Sigmoid colon (tissue), 4 donors: ENCODE results near the gene FSTL1.

ENCODE experiments used
- CTCF ChIP-seq, 4 experiments: fragments of 450-650 bp in 3 of 4; fragments of 200-600 bp in 1 of 4; IDR thresholded peaks; one replicate each; pipeline ENCODE4 v1.5.1; 2016 to 2019; ENCODE audit warnings: antibody characterized with exemption in 4 of 4, mild to moderate bottlenecking in 3 of 4, moderate library complexity in 2 of 4
- EP300 ChIP-seq, 4 donors: sonication (generic); formaldehyde crosslinking; IDR thresholded peaks; one replicate each; pipeline ENCODE4 v1.6.1; 2017; ENCODE audit warnings: antibody characterized with exemption in 4 of 4
- POLR2A ChIP-seq, 2 donors: fragments of 450-650 bp; IDR thresholded peaks; one replicate each; pipeline ENCODE4 v1.6.1; 2016; ENCODE audit warnings: antibody characterized with exemption in 2 of 2, mild to moderate bottlenecking in 2 of 2, moderate library complexity in 2 of 2
- POLR2AphosphoS5 ChIP-seq, 4 donors: sonication (generic); formaldehyde crosslinking; IDR thresholded peaks; one replicate each; pipeline ENCODE4 v1.6.1; 2017; ENCODE audit warnings: antibody characterized with exemption in 4 of 4

DNA sequence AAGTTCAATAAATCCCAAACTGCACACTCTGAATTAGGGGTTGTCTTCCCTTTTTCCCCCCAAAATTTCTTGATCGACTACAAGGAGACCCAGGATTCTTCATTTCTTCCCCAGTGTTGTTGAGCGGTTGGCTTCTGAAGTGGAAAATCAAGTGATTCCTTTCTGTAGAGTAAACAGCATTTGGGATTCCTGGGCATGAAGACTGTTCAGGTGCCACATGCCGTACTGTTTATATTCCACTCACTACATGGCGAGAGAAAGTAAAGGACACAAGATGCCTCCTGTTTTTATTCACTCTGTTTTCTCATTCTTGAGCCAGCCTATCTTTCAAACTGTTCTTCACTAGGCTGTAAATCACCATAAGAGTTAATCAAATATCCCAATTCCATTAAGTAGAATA, 12.6 kb downstream of the FSTL1 start:
- TF ChIP-seq POLR2A (IDR thresholded peaks at IDR 0.05) (no peak), EP300 (IDR thresholded peaks at IDR 0.05) (peak in 1 of 4 donors; percentile 28), CTCF (IDR thresholded peaks at IDR 0.05) (no peak), POLR2AphosphoS5 (IDR thresholded peaks at IDR 0.05) (no peak)
